ENCODE data around the gene AHCYL1.

- no peak for TF ChIP-seq L3MBTL2 (conservative IDR thresholded peaks at IDR 0.05)
- TF ChIP-seq SP1 (IDR thresholded peaks at IDR 0.05) = no peak
- no peak for TF ChIP-seq TARDBP (IDR thresholded peaks at IDR 0.05)
- TF ChIP-seq CTBP1 (IDR thresholded peaks at IDR 0.05; ENCODE audit: borderline replicate concordance) = no peak
- no peak for TF ChIP-seq ELF4 (IDR thresholded peaks at IDR 0.05)
- no peak for TF ChIP-seq LEF1 (IDR thresholded peaks at IDR 0.05; ENCODE audit: borderline replicate concordance)
- TF ChIP-seq HDGF (IDR thresholded peaks at IDR 0.05; ENCODE audit: borderline replicate concordance) = no peak
- TF ChIP-seq ZNF384 (IDR thresholded peaks at IDR 0.05) = no peak
- no peak for TF ChIP-seq FOXM1 (IDR thresholded peaks at IDR 0.05; ENCODE audit: borderline replicate concordance)
- TF ChIP-seq BHLHE40 (IDR thresholded peaks at IDR 0.05; ENCODE audit: borderline replicate concordance) = no peak
- TF ChIP-seq PKNOX1 (IDR thresholded peaks at IDR 0.05) = no peak
- no peak for TF ChIP-seq SUZ12 (IDR thresholded peaks at IDR 0.05)
- no peak for TF ChIP-seq FOXK2 (IDR thresholded peaks at IDR 0.05)
- no peak for TF ChIP-seq NFRKB (IDR thresholded peaks at IDR 0.05)
Observed at GRCh38 chr1:109969907-109970306, 14.7 kb upstream of the AHCYL1 start.
